K562 (cell line): ENCODE measurements around the gene DDX54. TPM values are rescaled to one million over a fixed set of nuclear protein-coding genes. Genes with fewer than 3 reads are reported as not detected.

Source experiments
- MCM2 ChIP-seq: fragments of 450-650 bp; IDR thresholded peaks from 2 replicates; pipeline ENCODE4 v1.6.1; 2017; ENCODE audit warnings: low read depth, mild to moderate bottlenecking
- NFE2 ChIP-seq: IDR thresholded peaks from 2 replicates; pipeline ENCODE4 v1.6.1; 2014; ENCODE audit warnings: antibody characterized with exemption, low read depth
- SMAD4 ChIP-seq: fragments of 250-450 bp; sonication (Bioruptor Pico); conservative IDR thresholded peaks from 2 replicates; pipeline ENCODE4 v1.8.0; 2021; ENCODE audit warnings: inconsistent platforms, mild to moderate bottlenecking, moderate library complexity
- TOE1 ChIP-seq, 2 experiments: fragments of 450-650 bp in 1 of 2; sonication (generic) in 1 of 2; formaldehyde crosslinking in 1 of 2; IDR thresholded peaks; 2 replicates each; pipeline versions ENCODE4 v1.7.1 to v1.8.0; 2016 to 2022; ENCODE audit warnings: borderline replicate concordance in 2 of 2, mild to moderate bottlenecking in 2 of 2, antibody characterized with exemption in 1 of 2, inconsistent platforms in 1 of 2, low read depth in 1 of 2, missing genetic modification reagents in 1 of 2, moderate library complexity in 1 of 2
- ZFP30 ChIP-seq: fragments of 250-450 bp; sonication (Bioruptor Pico); IDR thresholded peaks from 2 replicates; pipeline ENCODE4 v1.8.0; 2022; ENCODE audit warnings: moderate library complexity, mild to moderate bottlenecking, inconsistent platforms, borderline replicate concordance
- polyA plus RNA-seq, 8 experiments: library from polyadenylated mRNA; depleted of rRNA in 4 of 8; stranded (reverse) in 5 of 8; unstranded in 3 of 8; fragments of >200 nt; fragmentation: Nextera tagmentation in 2 of 8; fragmentation: Illumina TruSeq in 1 of 8; extraction: Ambion mirVana in 2 of 8; extraction: Trizol in 1 of 8; gene quantifications; 2 replicates each; pipeline versions ENCODE4 v1.2.1 to v1.2.3, GENCODE V29; 2011 to 2014; ENCODE audit warnings: inconsistent platforms in 1 of 8, missing spikeins in 1 of 8
- total RNA-seq, 7 experiments: library from RNA; depleted of rRNA in 6 of 7; stranded (reverse); fragments of >200 nt in 6 of 7; fragmentation: Illumina TruSeq in 2 of 7; extraction: Trizol in 2 of 7; gene quantifications; 2 replicates each; pipeline versions ENCODE4 v1.2.1 to v1.2.3, GENCODE V29; 2011 to 2021; ENCODE audit warnings: low replicate concordance in 1 of 7
- TF ChIP-seq, protein P1 (sequence below), 3 experiments: fragments of 200-800 bp in 1 of 3; fragments of 250-450 bp in 1 of 3; fragments of 450-650 bp in 1 of 3; sonication (Bioruptor Pico) in 1 of 3; sonication (Bioruptor generic) in 1 of 3; formaldehyde crosslinking in 1 of 3; IDR thresholded peaks; 2 replicates each; pipeline versions ENCODE4 v1.6.1 to v1.8.0; 2016 to 2022; ENCODE audit warnings: mild to moderate bottlenecking in 2 of 3, missing genetic modification characterization in 2 of 3, missing compliant biosample characterization in 1 of 3, moderate library complexity in 1 of 3
- TF ChIP-seq, protein P2 (sequence below): fragments of 250-450 bp; sonication (Bioruptor Pico); IDR thresholded peaks from 2 replicates; pipeline ENCODE4 v1.8.0; 2021; ENCODE audit warnings: borderline replicate concordance, mild to moderate bottlenecking, moderate library complexity; ENCODE audit not compliant: poor library complexity, severe bottlenecking

The DDX54 gene
- total and polyA plus RNA-seq, 9 of the 15 experiments (the other 6 are each of a cell fraction or from before 2014, with no cell fraction given), result 1.4 to 135 (median 51.4) TPM

DNA sequence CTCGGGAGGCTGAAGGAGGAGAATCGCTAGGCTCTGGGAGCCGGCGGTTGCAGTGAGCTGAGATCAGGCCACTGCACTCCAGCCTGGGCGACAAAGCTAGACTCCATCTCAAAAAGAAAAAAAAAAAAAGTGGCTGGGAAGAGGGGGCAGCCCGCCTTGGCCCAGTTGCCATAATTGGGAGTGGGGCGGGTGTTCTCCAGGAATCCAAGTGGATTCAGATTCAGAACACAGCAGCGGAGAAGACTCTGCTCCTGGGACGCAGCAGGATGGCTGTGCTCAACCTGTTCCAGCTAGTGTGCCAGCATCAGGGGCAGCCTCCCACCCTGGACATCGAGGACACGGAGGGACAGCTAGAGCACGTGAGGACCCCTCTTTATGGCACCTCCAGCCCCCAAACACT, 30.2 kb downstream of the DDX54 start (continued):
- TF ChIP-seq, protein P1, sequence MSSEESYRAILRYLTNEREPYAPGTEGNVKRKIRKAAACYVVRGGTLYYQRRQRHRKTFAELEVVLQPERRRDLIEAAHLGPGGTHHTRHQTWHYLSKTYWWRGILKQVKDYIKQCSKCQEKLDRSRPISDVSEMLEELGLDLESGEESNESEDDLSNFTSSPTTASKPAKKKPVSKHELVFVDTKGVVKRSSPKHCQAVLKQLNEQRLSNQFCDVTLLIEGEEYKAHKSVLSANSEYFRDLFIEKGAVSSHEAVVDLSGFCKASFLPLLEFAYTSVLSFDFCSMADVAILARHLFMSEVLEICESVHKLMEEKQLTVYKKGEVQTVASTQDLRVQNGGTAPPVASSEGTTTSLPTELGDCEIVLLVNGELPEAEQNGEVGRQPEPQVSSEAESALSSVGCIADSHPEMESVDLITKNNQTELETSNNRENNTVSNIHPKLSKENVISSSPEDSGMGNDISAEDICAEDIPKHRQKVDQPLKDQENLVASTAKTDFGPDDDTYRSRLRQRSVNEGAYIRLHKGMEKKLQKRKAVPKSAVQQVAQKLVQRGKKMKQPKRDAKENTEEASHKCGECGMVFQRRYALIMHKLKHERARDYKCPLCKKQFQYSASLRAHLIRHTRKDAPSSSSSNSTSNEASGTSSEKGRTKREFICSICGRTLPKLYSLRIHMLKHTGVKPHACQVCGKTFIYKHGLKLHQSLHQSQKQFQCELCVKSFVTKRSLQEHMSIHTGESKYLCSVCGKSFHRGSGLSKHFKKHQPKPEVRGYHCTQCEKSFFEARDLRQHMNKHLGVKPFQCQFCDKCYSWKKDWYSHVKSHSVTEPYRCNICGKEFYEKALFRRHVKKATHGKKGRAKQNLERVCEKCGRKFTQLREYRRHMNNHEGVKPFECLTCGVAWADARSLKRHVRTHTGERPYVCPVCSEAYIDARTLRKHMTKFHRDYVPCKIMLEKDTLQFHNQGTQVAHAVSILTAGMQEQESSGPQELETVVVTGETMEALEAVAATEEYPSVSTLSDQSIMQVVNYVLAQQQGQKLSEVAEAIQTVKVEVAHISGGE (CRISPR knock-in tag; IDR thresholded peaks at IDR 0.05), result no peak
- TF ChIP-seq NFE2, result no peak
- TF ChIP-seq, protein P2, sequence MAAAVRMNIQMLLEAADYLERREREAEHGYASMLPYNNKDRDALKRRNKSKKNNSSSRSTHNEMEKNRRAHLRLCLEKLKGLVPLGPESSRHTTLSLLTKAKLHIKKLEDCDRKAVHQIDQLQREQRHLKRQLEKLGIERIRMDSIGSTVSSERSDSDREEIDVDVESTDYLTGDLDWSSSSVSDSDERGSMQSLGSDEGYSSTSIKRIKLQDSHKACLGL (CRISPR knock-in tag), result no peak
- TF ChIP-seq SMAD4, result no peak
- no peak for TF ChIP-seq TOE1 (IDR thresholded peaks at IDR 0.05; ENCODE audit: borderline replicate concordance)
- TF ChIP-seq TOE1 (CRISPR knock-in tag; IDR thresholded peaks at IDR 0.05; ENCODE audit: borderline replicate concordance, low read depth), result no peak
- no peak for TF ChIP-seq MCM2
- TF ChIP-seq ZFP30 (CRISPR knock-in tag), result no peak
